AG04450 (cell line): ENCODE data around the gene SUPT20H. TPM values are rescaled to one million over a fixed set of nuclear protein-coding genes. Genes with fewer than 3 reads are reported as not detected.

Source experiments
- CTCF ChIA-PET: fragments of 300-600, 350-600 bp; formaldehyde crosslinking; extraction: SDS; loops from one replicate; lab custom pipeline; 2022; ENCODE audit warnings: antibody characterized with exemption, inconsistent platforms; lab: Charles Lee
- POLR2A ChIA-PET: fragments of 350-600 bp; formaldehyde crosslinking; extraction: SDS; loops from one replicate; lab custom pipeline; 2021; ENCODE audit warnings: antibody characterized with exemption, inconsistent platforms; lab: Yijun Ruan, JAX
- DNase-seq: peaks from one replicate; pipeline ENCODE4 v3.0.0-alpha.2; 2011; ENCODE audit warnings: low read depth, low spot score
- H3K27ac ChIP-seq: one replicate; pipeline ENCODE4 v1.5.1; 2012; ENCODE audit warnings: low read depth, low read length, control low read depth
- H3K27me3 ChIP-seq: one replicate; pipeline ENCODE4 v1.6.0; 2012; ENCODE audit warnings: low read length; ENCODE audit not compliant: control insufficient read depth, insufficient read depth
- H3K4me3 ChIP-seq: 2 replicates; pipeline ENCODE4 v1.5.1; 2011; ENCODE audit warnings: mild to moderate bottlenecking, low read depth, low read length, control low read depth
- H3K9me3 ChIP-seq: 2 replicates; pipeline ENCODE4 v1.5.1; 2012; ENCODE audit warnings: low read length; ENCODE audit not compliant: control insufficient read depth, insufficient read depth
- CTCF ChIP-seq: IDR thresholded peaks from 2 replicates; pipeline ENCODE4 v1.5.1; 2011; ENCODE audit warnings: low read depth, low read length, control low read depth, inconsistent platforms
- polyA plus RNA-seq: library from polyadenylated mRNA; depleted of rRNA; stranded (reverse); fragments of >200 nt; gene quantifications from 2 replicates; pipeline ENCODE4 v1.2.3, GENCODE V29; 2011

The SUPT20H gene
- polyA plus RNA-seq, 1 experiment = 80.6 TPM

- Histone ChIP-seq H3K27ac (no peak overlapping the region), H3K9me3 (no peaks in the 10 kb centered on the region), H3K4me3 (no peak overlapping the region), H3K27me3 (no peaks in the 10 kb centered on the region)
- ChIA-PET CTCF (no interaction called here), POLR2A (no interaction called here)
- no peak for TF ChIP-seq CTCF
- DNase-seq = no peak
Measured at GRCh38 chr13:37097076-37097475, 37.6 kb upstream of the SUPT20H start.

- no peak for TF ChIP-seq CTCF
- DNase-seq = no peak
- Histone ChIP-seq H3K27ac (no peak overlapping the region), H3K4me3 (no peak overlapping the region), H3K9me3 (no peaks in the 10 kb centered on the region), H3K27me3 (no peaks in the 10 kb centered on the region)
- POLR2A ChIA-PET = no interaction called here
- CTCF ChIA-PET = interaction anchor here (0.5 to 1.2 kb wide), 2 partner anchors 58 to 508 kb away, joined by 4 read pairs; no protein-coding TSS in a partner anchor
Measured at GRCh38 chr13:37094840-37095239, 35.4 kb upstream of the SUPT20H start.

GRCh38 chr13:37094099-37094498 lies 34.6 kb upstream of the SUPT20H start:
- Histone ChIP-seq H3K27me3 (no peaks in the 10 kb centered on the region), H3K9me3 (no peaks in the 10 kb centered on the region), H3K4me3 (no peak overlapping the region), H3K27ac (no peak overlapping the region)
- ChIA-PET POLR2A (no interaction called here), CTCF (interaction anchor here (1.2 kb wide), 1 partner anchor 509 kb away, joined by 4 read pairs; no protein-coding TSS in a partner anchor)
- DNase-seq = no peak
- TF ChIP-seq CTCF = no peak

- H3K27me3 ChIP-seq = no peaks in the 10 kb centered on the region
- no peaks in the 10 kb centered on the region for H3K9me3 ChIP-seq
- ChIA-PET POLR2A (no interaction called here), CTCF (interaction anchor here (1.1 kb wide), 1 partner anchor 511 kb away, joined by 5 read pairs; no protein-coding TSS in a partner anchor)
- no peak overlapping the region for H3K27ac ChIP-seq
- no peak for DNase-seq
- TF ChIP-seq CTCF = no peak
- H3K4me3 ChIP-seq = no peak overlapping the region
Measured at GRCh38 chr13:37091835-37092234, 32.3 kb upstream of the SUPT20H start.

GRCh38 chr13:37090912-37091311 lies 31.4 kb upstream of the SUPT20H start:
- POLR2A ChIA-PET = interaction anchor here (0.7 kb wide), 1 partner anchor 253 kb away, joined by 3 read pairs; no protein-coding TSS in a partner anchor
- no peak for TF ChIP-seq CTCF
- CTCF ChIA-PET = no interaction called here
- H3K9me3 ChIP-seq = no peaks in the 10 kb centered on the region
- H3K27ac ChIP-seq = no peak overlapping the region
- no peak overlapping the region for H3K4me3 ChIP-seq
- H3K27me3 ChIP-seq = no peaks in the 10 kb centered on the region
- DNase-seq = no peak
